Chondrocyte (in vitro differentiated cells): Measurements from ENCODE around the gene TRAF6. TPM values are rescaled to one million over a fixed set of nuclear protein-coding genes. Genes with fewer than 3 reads are reported as not detected.

Experiments
- DNase-seq: peaks from one replicate; pipeline ENCODE4 v3.0.0; 2021; ENCODE audit warnings: mixed read lengths, low spot score
- H3K27ac Mint-ChIP-seq: one replicate; pipeline ENCODE4 v1.8.0; 2021; ENCODE audit warnings: mild to moderate bottlenecking, moderate library complexity, mixed read lengths; ENCODE audit not compliant: unreplicated experiment
- H3K27me3 Mint-ChIP-seq: 2 replicates; pipeline ENCODE4 v1.8.0; 2021; ENCODE audit warnings: low read depth, mixed read lengths
- H3K36me3 Mint-ChIP-seq: 2 replicates; pipeline ENCODE4 v1.8.0; 2021; ENCODE audit warnings: low read depth, mixed read lengths
- H3K4me1 Mint-ChIP-seq: 2 replicates; pipeline ENCODE4 v1.8.0; 2021; ENCODE audit warnings: low read depth, mild to moderate bottlenecking, mixed read lengths
- H3K4me3 Mint-ChIP-seq: one replicate; pipeline ENCODE4 v1.8.0; 2021; ENCODE audit warnings: mild to moderate bottlenecking, moderate library complexity, mixed read lengths; ENCODE audit not compliant: unreplicated experiment
- H3K9me3 Mint-ChIP-seq: 2 replicates; pipeline ENCODE4 v1.8.0; 2021; ENCODE audit warnings: low read depth, mixed read lengths
- total RNA-seq: library from RNA; stranded (reverse); gene quantifications from 3 replicates; pipeline ENCODE4 v1.2.1, GENCODE V29; 2021
- TF ChIP-seq, protein P1 (sequence below): fragments of 200-600 bp; sonication (generic); IDR thresholded peaks from 2 replicates; pipeline ENCODE4 v1.5.0; 2021; ENCODE audit warnings: antibody characterized with exemption, mild to moderate bottlenecking, moderate library complexity

TRAF6 gene
- total RNA-seq, 1 donor from 2014 or later, result 15.2 TPM

- DNase-seq, result no peak
- Mint-ChIP-seq H3K4me3 (no peak overlapping the region), H3K4me1 (peaks cover 54% of the 10 kb centered on the region), H3K27me3 (no peaks in the 10 kb centered on the region), H3K9me3 (peaks cover 2% of the 10 kb centered on the region), H3K27ac (peak overlapping the region; percentile 75), H3K36me3 (peaks cover 28% of the 10 kb centered on the region)
- TF ChIP-seq, protein P1, sequence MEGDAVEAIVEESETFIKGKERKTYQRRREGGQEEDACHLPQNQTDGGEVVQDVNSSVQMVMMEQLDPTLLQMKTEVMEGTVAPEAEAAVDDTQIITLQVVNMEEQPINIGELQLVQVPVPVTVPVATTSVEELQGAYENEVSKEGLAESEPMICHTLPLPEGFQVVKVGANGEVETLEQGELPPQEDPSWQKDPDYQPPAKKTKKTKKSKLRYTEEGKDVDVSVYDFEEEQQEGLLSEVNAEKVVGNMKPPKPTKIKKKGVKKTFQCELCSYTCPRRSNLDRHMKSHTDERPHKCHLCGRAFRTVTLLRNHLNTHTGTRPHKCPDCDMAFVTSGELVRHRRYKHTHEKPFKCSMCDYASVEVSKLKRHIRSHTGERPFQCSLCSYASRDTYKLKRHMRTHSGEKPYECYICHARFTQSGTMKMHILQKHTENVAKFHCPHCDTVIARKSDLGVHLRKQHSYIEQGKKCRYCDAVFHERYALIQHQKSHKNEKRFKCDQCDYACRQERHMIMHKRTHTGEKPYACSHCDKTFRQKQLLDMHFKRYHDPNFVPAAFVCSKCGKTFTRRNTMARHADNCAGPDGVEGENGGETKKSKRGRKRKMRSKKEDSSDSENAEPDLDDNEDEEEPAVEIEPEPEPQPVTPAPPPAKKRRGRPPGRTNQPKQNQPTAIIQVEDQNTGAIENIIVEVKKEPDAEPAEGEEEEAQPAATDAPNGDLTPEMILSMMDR, result no peak
These were observed 45.4 kb downstream of the TRAF6 start for GRCh38 chr11:36464720-36465119.

GRCh38 chr11:36463781-36464180 is 46.3 kb downstream of the TRAF6 start:
- peaks cover 2% of the 10 kb centered on the region for H3K9me3 Mint-ChIP-seq
- no peaks in the 10 kb centered on the region for H3K27me3 Mint-ChIP-seq
- peaks cover 28% of the 10 kb centered on the region for H3K36me3 Mint-ChIP-seq
- no peak for DNase-seq
- TF ChIP-seq, protein P1, result no peak
- H3K4me1 Mint-ChIP-seq, result peaks cover 45% of the 10 kb centered on the region
- H3K27ac Mint-ChIP-seq, result peak overlapping the region; percentile 79
- H3K4me3 Mint-ChIP-seq, result peak overlapping the region; percentile 4

DNA sequence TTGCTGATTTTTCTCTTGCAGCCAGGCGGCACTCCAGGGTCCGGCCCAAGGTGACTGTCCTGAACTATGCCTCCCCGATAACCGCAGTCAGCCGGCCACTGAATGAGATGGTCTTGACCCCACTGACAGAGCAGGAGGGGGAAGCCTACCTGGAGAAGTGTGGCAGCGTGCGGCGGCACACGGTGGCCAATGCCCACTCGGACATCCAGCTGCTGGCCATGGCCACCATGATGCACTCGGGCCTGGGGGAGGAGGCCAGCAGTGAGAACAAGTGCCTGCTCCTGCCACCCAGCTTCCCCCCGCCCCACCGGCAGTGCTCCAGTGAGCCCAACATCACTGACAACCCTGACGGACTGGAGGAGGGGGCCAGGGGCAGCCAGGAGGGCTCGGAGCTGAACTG is 47.8 kb downstream of the TRAF6 start:
- H3K9me3 Mint-ChIP-seq, result peaks cover 2% of the 10 kb centered on the region
- H3K4me1 Mint-ChIP-seq, result peaks cover 44% of the 10 kb centered on the region
- TF ChIP-seq, protein P1, result no peak
- no peak overlapping the region for H3K27ac Mint-ChIP-seq
- H3K27me3 Mint-ChIP-seq, result no peaks in the 10 kb centered on the region
- H3K36me3 Mint-ChIP-seq, result peaks cover 35% of the 10 kb centered on the region
- H3K4me3 Mint-ChIP-seq, result no peak overlapping the region
- no peak for DNase-seq

DNA sequence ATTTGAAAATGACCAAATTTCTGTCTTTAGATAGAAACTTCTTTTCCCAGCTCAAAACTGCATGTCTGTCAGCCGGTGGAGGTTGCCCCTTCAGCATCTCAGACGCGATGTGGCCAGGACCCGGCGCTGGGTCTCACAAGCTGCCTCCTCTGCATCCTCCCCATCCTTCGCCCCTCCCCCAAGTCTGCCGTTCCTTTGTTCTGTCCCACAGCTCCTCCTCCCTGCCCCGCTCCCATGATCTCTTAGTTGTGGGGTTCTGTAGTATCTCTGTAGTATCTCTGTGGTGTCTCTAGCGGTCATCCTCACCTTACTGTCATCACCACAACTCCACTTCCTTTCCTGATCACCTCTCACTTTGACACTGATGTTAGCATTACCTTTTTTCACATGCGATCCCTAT is 49.9 kb downstream of the TRAF6 start:
- Mint-ChIP-seq H3K4me1 (peaks cover 50% of the 10 kb centered on the region), H3K4me3 (no peak overlapping the region), H3K27ac (peak overlapping the region; percentile 15), H3K9me3 (no peaks in the 10 kb centered on the region), H3K36me3 (peaks cover 30% of the 10 kb centered on the region), H3K27me3 (no peaks in the 10 kb centered on the region)
- no peak for DNase-seq
- TF ChIP-seq, protein P1, result no peak

DNA sequence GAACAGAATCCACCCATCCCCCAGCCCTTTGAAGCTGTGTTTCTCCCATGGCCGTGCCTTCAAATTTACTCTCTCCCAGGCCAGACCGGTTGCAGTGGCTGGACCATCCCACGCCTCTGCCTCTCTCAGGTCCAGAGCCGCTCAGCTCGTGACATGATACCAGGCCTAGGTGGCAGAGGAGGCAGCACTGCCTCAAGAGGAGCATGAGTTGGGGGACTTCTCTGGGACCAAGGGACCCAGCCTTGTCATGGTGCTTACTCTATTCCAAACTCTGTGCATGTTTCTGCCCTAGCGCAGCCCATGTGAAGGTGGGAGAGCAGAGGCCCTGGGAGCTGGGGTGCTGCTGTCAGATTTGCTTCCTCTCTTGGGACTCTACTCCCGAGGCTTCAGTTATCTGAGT is 51.0 kb downstream of the TRAF6 start:
- Mint-ChIP-seq H3K4me3 (no peak overlapping the region), H3K9me3 (no peaks in the 10 kb centered on the region), H3K27me3 (no peaks in the 10 kb centered on the region), H3K36me3 (peaks cover 32% of the 10 kb centered on the region), H3K4me1 (peaks cover 50% of the 10 kb centered on the region), H3K27ac (no peak overlapping the region)
- no peak for DNase-seq
- TF ChIP-seq, protein P1, result no peak
